GM12892 (cell line): Measurements from ENCODE around the gene FAM133A.

Source experiments
- POLR2A ChIP-seq: IDR thresholded peaks from 2 replicates; pipeline ENCODE4 v1.6.1; 2011; ENCODE audit warnings: low read depth, low read length, control low read depth
- POLR2AphosphoS5 ChIP-seq: IDR thresholded peaks from 2 replicates; pipeline ENCODE4 v1.6.1; 2011; ENCODE audit warnings: low read depth, low read length, control low read depth

GRCh38 chrX:93703701-93704100 lies 29.7 kb downstream of the FAM133A start:
- TF ChIP-seq POLR2AphosphoS5: no peak
- TF ChIP-seq POLR2A: no peak
